BE2C (cell line): ENCODE data around the gene PIK3CB.

Experiments used
- DNase-seq: peaks from one replicate; pipeline ENCODE4 v3.0.0-alpha.2; 2020
- H3K27me3 ChIP-seq: fragments of 250-450 bp; sonication (Bioruptor Pico); 2 replicates; pipeline ENCODE4 v1.5.1; 2020; ENCODE audit warnings: mild to moderate bottlenecking
- H3K36me3 ChIP-seq: fragments of 250-450 bp; sonication (Bioruptor Pico); 2 replicates; pipeline ENCODE4 v1.5.1; 2020; ENCODE audit warnings: mild to moderate bottlenecking
- H3K4me1 ChIP-seq: fragments of 250-450 bp; sonication (Bioruptor Pico); 2 replicates; pipeline ENCODE4 v1.5.1; 2020
- H3K4me3 ChIP-seq: 2 replicates; pipeline ENCODE4 v1.5.1; 2011; ENCODE audit warnings: low read depth, low read length
- H3K9me3 ChIP-seq: fragments of 250-450 bp; sonication (Bioruptor Pico); 2 replicates; pipeline ENCODE4 v1.5.1; 2020
- TF ChIP-seq, protein P1 (sequence below): IDR thresholded peaks from 2 replicates; pipeline ENCODE4 v1.5.1; 2012; ENCODE audit warnings: mild to moderate bottlenecking, low read depth, low read length

PIK3CB gene

GRCh38 chr3:138646513-138646912 lies 188.2 kb downstream of the PIK3CB start:
- TF ChIP-seq, protein P1, sequence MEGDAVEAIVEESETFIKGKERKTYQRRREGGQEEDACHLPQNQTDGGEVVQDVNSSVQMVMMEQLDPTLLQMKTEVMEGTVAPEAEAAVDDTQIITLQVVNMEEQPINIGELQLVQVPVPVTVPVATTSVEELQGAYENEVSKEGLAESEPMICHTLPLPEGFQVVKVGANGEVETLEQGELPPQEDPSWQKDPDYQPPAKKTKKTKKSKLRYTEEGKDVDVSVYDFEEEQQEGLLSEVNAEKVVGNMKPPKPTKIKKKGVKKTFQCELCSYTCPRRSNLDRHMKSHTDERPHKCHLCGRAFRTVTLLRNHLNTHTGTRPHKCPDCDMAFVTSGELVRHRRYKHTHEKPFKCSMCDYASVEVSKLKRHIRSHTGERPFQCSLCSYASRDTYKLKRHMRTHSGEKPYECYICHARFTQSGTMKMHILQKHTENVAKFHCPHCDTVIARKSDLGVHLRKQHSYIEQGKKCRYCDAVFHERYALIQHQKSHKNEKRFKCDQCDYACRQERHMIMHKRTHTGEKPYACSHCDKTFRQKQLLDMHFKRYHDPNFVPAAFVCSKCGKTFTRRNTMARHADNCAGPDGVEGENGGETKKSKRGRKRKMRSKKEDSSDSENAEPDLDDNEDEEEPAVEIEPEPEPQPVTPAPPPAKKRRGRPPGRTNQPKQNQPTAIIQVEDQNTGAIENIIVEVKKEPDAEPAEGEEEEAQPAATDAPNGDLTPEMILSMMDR: no peak
- H3K9me3 ChIP-seq: no peaks in the 10 kb centered on the region; the same call in 1 of the 2 replicates
- no peak for DNase-seq
- no peak overlapping the region for H3K4me3 ChIP-seq
- H3K36me3 ChIP-seq: no peaks in the 10 kb centered on the region; the same call in 1 of the 2 replicates
- no peaks in the 10 kb centered on the region for H3K27me3 ChIP-seq
- no peaks in the 10 kb centered on the region for H3K4me1 ChIP-seq

- Histone ChIP-seq H3K27me3 (no peaks in the 10 kb centered on the region), H3K9me3 (no peaks in the 10 kb centered on the region; the same call in 1 of the 2 replicates), H3K4me3 (no peak overlapping the region), H3K4me1 (no peaks in the 10 kb centered on the region), H3K36me3 (no peaks in the 10 kb centered on the region; the same call in 1 of the 2 replicates)
- DNase-seq: no peak
- TF ChIP-seq, protein P1: no peak
These were observed 188.7 kb downstream of the PIK3CB start for GRCh38 chr3:138646008-138646407.

- no peaks in the 10 kb centered on the region for H3K36me3 ChIP-seq
- no peak overlapping the region for H3K4me3 ChIP-seq
- H3K4me1 ChIP-seq: no peaks in the 10 kb centered on the region
- H3K9me3 ChIP-seq: no peaks in the 10 kb centered on the region
- no peak for DNase-seq
- H3K27me3 ChIP-seq: no peaks in the 10 kb centered on the region
- TF ChIP-seq, protein P1: no peak
These were observed 191.8 kb downstream of the PIK3CB start for GRCh38 chr3:138642927-138643253.

DNA sequence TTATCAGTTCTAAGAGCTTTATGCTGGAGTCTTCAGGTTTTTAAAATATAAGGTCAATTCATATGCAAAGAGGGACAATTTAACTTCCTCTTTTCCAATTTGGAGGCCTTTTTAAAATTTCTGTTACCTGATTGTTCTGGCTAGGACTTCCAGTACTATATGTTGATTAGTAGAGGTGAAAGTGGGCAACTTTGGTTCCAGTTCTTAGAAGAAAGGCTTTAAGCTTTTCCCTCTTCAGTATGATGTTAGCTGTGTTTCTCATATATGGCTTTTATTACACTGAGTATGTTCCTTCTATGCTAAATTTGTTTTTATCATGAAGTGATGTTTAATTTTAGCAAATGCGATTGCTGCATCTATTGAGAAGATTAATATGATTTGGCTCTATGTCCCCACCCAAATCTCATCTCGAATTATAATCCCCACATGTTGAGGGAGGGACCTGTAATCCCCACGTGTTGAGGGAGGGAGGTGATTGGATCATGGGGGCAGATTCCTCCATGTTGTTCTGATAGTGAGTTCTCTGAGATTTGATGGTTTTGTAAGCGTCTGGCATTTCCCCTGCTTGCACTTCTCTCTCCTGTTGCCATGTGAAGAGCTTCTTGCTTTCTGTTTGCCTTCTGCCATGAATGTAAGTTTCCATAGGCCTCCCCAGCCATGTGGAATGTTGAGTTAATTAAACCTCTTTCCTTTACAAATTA lies 192.4 kb downstream of the PIK3CB start:
- no peaks in the 10 kb centered on the region for H3K9me3 ChIP-seq
- TF ChIP-seq, protein P1: no peak
- H3K4me1 ChIP-seq: no peaks in the 10 kb centered on the region
- DNase-seq: no peak
- H3K4me3 ChIP-seq: no peak overlapping the region
- H3K36me3 ChIP-seq: no peaks in the 10 kb centered on the region
- H3K27me3 ChIP-seq: no peaks in the 10 kb centered on the region

- H3K27me3 ChIP-seq: no peaks in the 10 kb centered on the region
- no peak for DNase-seq
- no peaks in the 10 kb centered on the region for H3K4me1 ChIP-seq
- H3K4me3 ChIP-seq: no peak overlapping the region
- TF ChIP-seq, protein P1: no peak
- H3K36me3 ChIP-seq: no peaks in the 10 kb centered on the region
- H3K9me3 ChIP-seq: no peaks in the 10 kb centered on the region
These were observed 194.2 kb downstream of the PIK3CB start for GRCh38 chr3:138640537-138640936.

- no peaks in the 10 kb centered on the region for H3K9me3 ChIP-seq
- TF ChIP-seq, protein P1: no peak
- no peaks in the 10 kb centered on the region for H3K36me3 ChIP-seq
- H3K4me3 ChIP-seq: no peak overlapping the region
- H3K4me1 ChIP-seq: no peaks in the 10 kb centered on the region
- H3K27me3 ChIP-seq: no peaks in the 10 kb centered on the region
- no peak for DNase-seq
These were observed 196.1 kb downstream of the PIK3CB start for GRCh38 chr3:138638641-138639040.
